HUES64 (cell line): ENCODE data around the gene POLH.

ENCODE experiments used
- H3K27ac ChIP-seq: 2 replicates; pipeline ENCODE4 v1.7.0; 2013; ENCODE audit warnings: low read depth, low read length, inconsistent platforms
- H3K27me3 ChIP-seq: 2 replicates; pipeline ENCODE4 v1.6.1; 2013; ENCODE audit warnings: mild to moderate bottlenecking, low read length; ENCODE audit not compliant: insufficient read depth
- H3K36me3 ChIP-seq: 2 replicates; pipeline ENCODE4 v1.6.1; 2013; ENCODE audit warnings: mild to moderate bottlenecking, low read length; ENCODE audit not compliant: insufficient read depth
- H3K4me1 ChIP-seq: 2 replicates; pipeline ENCODE4 v1.6.1; 2013; ENCODE audit warnings: mild to moderate bottlenecking, low read length, moderate library complexity; ENCODE audit not compliant: insufficient read depth
- H3K4me3 ChIP-seq: 2 replicates; pipeline ENCODE4 v1.5.1; 2013; ENCODE audit warnings: mild to moderate bottlenecking, low read length, moderate library complexity
- H3K9ac ChIP-seq: 2 replicates; pipeline ENCODE4 v1.6.1; 2013; ENCODE audit warnings: mild to moderate bottlenecking, low read depth, low read length
- H3K9me3 ChIP-seq: 2 replicates; pipeline ENCODE4 v1.6.1; 2013; ENCODE audit warnings: low read depth, low read length; ENCODE audit not compliant: insufficient read depth
- WGBS: fragments of 150-250, 120-280 bp; methylation state at CpG from one replicate; pipeline ENCODE4 v1.1.7; 2013; ENCODE audit warnings: missing lambda C conversion rate; 5-methylcytosine and 5-hydroxymethylcytosine counted together

POLH gene

GRCh38 chr6:43606019-43606418 is 30.0 kb downstream of the POLH start:
- WGBS = 100% methylated on average over 1 of the region's 2 CpGs
- Histone ChIP-seq H3K9me3 (no peaks in the 10 kb centered on the region), H3K36me3 (peaks cover 56% of the 10 kb centered on the region), H3K27me3 (no peaks in the 10 kb centered on the region), H3K9ac (no peak overlapping the region), H3K4me3 (no peak overlapping the region), H3K27ac (no peak overlapping the region), H3K4me1 (no peaks in the 10 kb centered on the region)

- Histone ChIP-seq H3K27me3 (no peaks in the 10 kb centered on the region), H3K4me1 (no peaks in the 10 kb centered on the region), H3K36me3 (peaks cover 50% of the 10 kb centered on the region), H3K9ac (no peak overlapping the region), H3K9me3 (no peaks in the 10 kb centered on the region), H3K27ac (no peak overlapping the region), H3K4me3 (no peak overlapping the region)
- 6% methylated on average over 5 of the region's 5 CpGs for WGBS
Observed at GRCh38 chr6:43608310-43608763, 32.4 kb downstream of the POLH start.

GRCh38 chr6:43608807-43609206 is 32.8 kb downstream of the POLH start:
- H3K36me3 ChIP-seq = peaks cover 49% of the 10 kb centered on the region
- no peaks in the 10 kb centered on the region for H3K4me1 ChIP-seq
- H3K27me3 ChIP-seq = no peaks in the 10 kb centered on the region
- H3K9ac ChIP-seq = no peak overlapping the region
- WGBS = 93% methylated on average over 1 of the region's 1 CpG
- no peak overlapping the region for H3K4me3 ChIP-seq
- no peak overlapping the region for H3K27ac ChIP-seq
- no peaks in the 10 kb centered on the region for H3K9me3 ChIP-seq

- Histone ChIP-seq H3K4me3 (no peak overlapping the region), H3K9ac (no peak overlapping the region), H3K36me3 (peaks cover 49% of the 10 kb centered on the region), H3K27me3 (no peaks in the 10 kb centered on the region), H3K4me1 (no peaks in the 10 kb centered on the region), H3K27ac (no peak overlapping the region), H3K9me3 (no peaks in the 10 kb centered on the region)
- WGBS = 86% methylated on average over 1 of the region's 1 CpG
Observed at GRCh38 chr6:43609402-43609801, 33.4 kb downstream of the POLH start.

- no peak overlapping the region for H3K27ac ChIP-seq
- no peaks in the 10 kb centered on the region for H3K27me3 ChIP-seq
- H3K9ac ChIP-seq = no peak overlapping the region
- H3K4me1 ChIP-seq = no peaks in the 10 kb centered on the region
- H3K4me3 ChIP-seq = no peak overlapping the region
- WGBS = 96% methylated on average over 5 of the region's 5 CpGs
- peaks cover 46% of the 10 kb centered on the region for H3K36me3 ChIP-seq
- no peaks in the 10 kb centered on the region for H3K9me3 ChIP-seq
Observed at GRCh38 chr6:43610431-43610830, 34.4 kb downstream of the POLH start.

- Histone ChIP-seq H3K9me3 (no peaks in the 10 kb centered on the region), H3K27me3 (no peaks in the 10 kb centered on the region), H3K4me1 (no peaks in the 10 kb centered on the region), H3K9ac (no peak overlapping the region), H3K4me3 (no peak overlapping the region), H3K36me3 (peaks cover 39% of the 10 kb centered on the region), H3K27ac (no peak overlapping the region)
- WGBS = 95% methylated on average over 6 of the region's 6 CpGs
Observed at GRCh38 chr6:43613721-43614395, 37.9 kb downstream of the POLH start.

- no peaks in the 10 kb centered on the region for H3K9me3 ChIP-seq
- H3K36me3 ChIP-seq = peaks cover 41% of the 10 kb centered on the region
- no peak overlapping the region for H3K27ac ChIP-seq
- no peaks in the 10 kb centered on the region for H3K4me1 ChIP-seq
- no peak overlapping the region for H3K9ac ChIP-seq
- 94% methylated on average over 3 of the region's 3 CpGs for WGBS
- H3K4me3 ChIP-seq = no peak overlapping the region
- no peaks in the 10 kb centered on the region for H3K27me3 ChIP-seq
Observed at GRCh38 chr6:43614396-43614730, 38.4 kb downstream of the POLH start.

GRCh38 chr6:43616725-43617472 is 40.9 kb downstream of the POLH start:
- Histone ChIP-seq H3K4me3 (no peak overlapping the region), H3K9me3 (no peaks in the 10 kb centered on the region), H3K27ac (no peak overlapping the region), H3K27me3 (no peaks in the 10 kb centered on the region), H3K36me3 (peaks cover 46% of the 10 kb centered on the region), H3K4me1 (no peaks in the 10 kb centered on the region), H3K9ac (no peak overlapping the region)
- 92% methylated on average over 9 of the region's 9 CpGs for WGBS

GRCh38 chr6:43621078-43621835 is 45.3 kb downstream of the POLH start:
- Histone ChIP-seq H3K9ac (no peak overlapping the region), H3K36me3 (peaks cover 71% of the 10 kb centered on the region), H3K4me3 (no peak overlapping the region), H3K27me3 (no peaks in the 10 kb centered on the region), H3K27ac (no peak overlapping the region), H3K4me1 (no peaks in the 10 kb centered on the region), H3K9me3 (no peaks in the 10 kb centered on the region)
- WGBS = 96% methylated on average over 12 of the region's 12 CpGs

- peaks cover 76% of the 10 kb centered on the region for H3K36me3 ChIP-seq
Observed at GRCh38 chr6:43621836-43622180, 45.8 kb downstream of the POLH start.

GRCh38 chr6:43622541-43622940 is 46.6 kb downstream of the POLH start:
- Histone ChIP-seq H3K4me1 (no peaks in the 10 kb centered on the region), H3K36me3 (peaks cover 83% of the 10 kb centered on the region), H3K9me3 (no peaks in the 10 kb centered on the region), H3K27me3 (no peaks in the 10 kb centered on the region), H3K9ac (no peak overlapping the region), H3K4me3 (no peak overlapping the region), H3K27ac (no peak overlapping the region)
- 95% methylated on average over 10 of the region's 10 CpGs for WGBS

More at GRCh38 chr6:43621836-43622180, 45.8 kb downstream of the POLH start:
- H3K4me3 ChIP-seq = no peak overlapping the region
- no peaks in the 10 kb centered on the region for H3K9me3 ChIP-seq
- no peaks in the 10 kb centered on the region for H3K27me3 ChIP-seq
- H3K9ac ChIP-seq = no peak overlapping the region
- no peaks in the 10 kb centered on the region for H3K4me1 ChIP-seq
- no peak overlapping the region for H3K27ac ChIP-seq
- WGBS = 96% methylated on average over 10 of the region's 10 CpGs
